ENCODE data around the gene ARHGAP1. TPM values are rescaled to one million over a fixed set of nuclear protein-coding genes. Genes with fewer than 3 reads are reported as not detected.

ARHGAP1 gene
- total and polyA plus RNA-seq, 2 of the 13 experiments (the other 11 are each of a cell fraction or from before 2014, with no cell fraction given) = 18.6 to 30.3 TPM

- TF ChIP-seq CREB3 (CRISPR knock-in tag; IDR thresholded peaks at IDR 0.05) = no peak
- no peak; the same call in 1 of the 2 replicates for TF ChIP-seq CSRNP2 (CRISPR knock-in tag; conservative IDR thresholded peaks at IDR 0.05; ENCODE audit: low read depth)
- peak; percentile 91; the same call in 1 of the 2 replicates for TF ChIP-seq ZFP82 (CRISPR knock-in tag; IDR thresholded peaks at IDR 0.05; ENCODE audit: borderline replicate concordance)
- no peak for TF ChIP-seq ZNF546 (CRISPR knock-in tag; conservative IDR thresholded peaks at IDR 0.05)
- no peak for TF ChIP-seq CENPX (CRISPR knock-in tag; IDR thresholded peaks at IDR 0.05)
- TF ChIP-seq MEIS1 (CRISPR knock-in tag; IDR thresholded peaks at IDR 0.05; ENCODE audit: borderline replicate concordance) = no peak
- no peak for TF ChIP-seq ARID4A (CRISPR knock-in tag; IDR thresholded peaks at IDR 0.05; ENCODE audit: borderline replicate concordance)
- TF ChIP-seq REXO4 (CRISPR knock-in tag; IDR thresholded peaks at IDR 0.05; ENCODE audit: borderline replicate concordance) = no peak
- no peak for TF ChIP-seq TRIM24 (CRISPR knock-in tag; IDR thresholded peaks at IDR 0.05)
- no peak for TF ChIP-seq PRDM10 (CRISPR knock-in tag; IDR thresholded peaks at IDR 0.05; ENCODE audit: low read depth)
- TF ChIP-seq RFXAP (CRISPR knock-in tag; IDR thresholded peaks at IDR 0.05; ENCODE audit: borderline replicate concordance) = no peak
- TF ChIP-seq ZNF770 (CRISPR knock-in tag; IDR thresholded peaks at IDR 0.05) = no peak
- no peak for TF ChIP-seq EZH2 (conservative IDR thresholded peaks at IDR 0.05; ENCODE audit: low read depth, low read length)
- no peak for TF ChIP-seq MTF1 (CRISPR knock-in tag; IDR thresholded peaks at IDR 0.05)
- TF ChIP-seq ZSCAN30 (CRISPR knock-in tag; IDR thresholded peaks at IDR 0.05) = no peak
Observed at GRCh38 chr11:46719543-46720218, 19.3 kb upstream of the ARHGAP1 start (continued).

Measured in HepG2 (cell line).